Measurements from ENCODE around the gene CCDC85C. TPM values are rescaled to one million over a fixed set of nuclear protein-coding genes. Genes with fewer than 3 reads are reported as not detected.

Gene CCDC85C
- total and polyA plus RNA-seq, 9 donors = 2.1 to 28.4 (median 13.1) TPM

- no peaks in the 10 kb centered on the region for H3K9me3 ChIP-seq
- H3K27ac ChIP-seq = no peak overlapping the region
- no peak for DNase-seq
- H3K4me3 ChIP-seq = no peak overlapping the region
- 73 to 84% (median 79%) methylated on average over 16 to 27 of the region's 27 CpGs for WGBS, 3 donors
- TF ChIP-seq CTCF (IDR thresholded peaks at IDR 0.05) (no peak), POLR2A (IDR thresholded peaks at IDR 0.05) (no peak), EP300 (IDR thresholded peaks at IDR 0.05) (no peak)
- no peaks in the 10 kb centered on the region for H3K27me3 ChIP-seq
- no peaks in the 10 kb centered on the region for H3K4me1 ChIP-seq (ENCODE audit: insufficient read depth)
- intact Hi-C loops (cut with DNase I) = loop anchor here in 1 of 4 donors (10.0 kb wide), 1 partner anchor 375 kb away; no protein-coding TSS in a partner anchor
- no peaks in the 10 kb centered on the region for H3K36me3 ChIP-seq
Observed at GRCh38 chr14:99509871-99510555, 94.0 kb downstream of the CCDC85C start.

GRCh38 chr14:99508896-99509629 is 94.9 kb downstream of the CCDC85C start:
- Histone ChIP-seq H3K36me3 (no peaks in the 10 kb centered on the region), H3K9me3 (no peaks in the 10 kb centered on the region), H3K27ac (no peak overlapping the region), H3K27me3 (no peaks in the 10 kb centered on the region), H3K4me1 (ENCODE audit: insufficient read depth) (no peaks in the 10 kb centered on the region), H3K4me3 (no peak overlapping the region)
- TF ChIP-seq CTCF (IDR thresholded peaks at IDR 0.05) (no peak), POLR2A (IDR thresholded peaks at IDR 0.05) (no peak), EP300 (IDR thresholded peaks at IDR 0.05) (no peak)
- intact Hi-C loops (cut with DNase I) = no loop called here
- DNase-seq = no peak
- WGBS, 3 donors = 70 to 75% (median 72%) methylated on average over 23 of the region's 23 CpGs

- H3K36me3 ChIP-seq = no peaks in the 10 kb centered on the region
Observed at GRCh38 chr14:99507860-99508640, 96.0 kb downstream of the CCDC85C start.

More at GRCh38 chr14:99507860-99508640, 96.0 kb downstream of the CCDC85C start:
- no peaks in the 10 kb centered on the region for H3K9me3 ChIP-seq
- no peak for TF ChIP-seq POLR2A (IDR thresholded peaks at IDR 0.05)
- no peak for TF ChIP-seq CTCF (IDR thresholded peaks at IDR 0.05)
- TF ChIP-seq EP300 (IDR thresholded peaks at IDR 0.05) = no peak
- H3K4me1 ChIP-seq (ENCODE audit: insufficient read depth) = no peaks in the 10 kb centered on the region
- no peak for DNase-seq
- no peak overlapping the region for H3K27ac ChIP-seq
- H3K27me3 ChIP-seq = no peaks in the 10 kb centered on the region
- 88 to 94% (median 91%) methylated on average over 13 of the region's 13 CpGs for WGBS, 3 donors
- intact Hi-C loops (cut with DNase I) = no loop called here
- H3K4me3 ChIP-seq = no peak overlapping the region

All from ovary (tissue), 9 donors.